Activated CD4-positive, alpha-beta T cell treated with anti-CD3 and anti-CD28 coated beads for 4 hours (primary cell): Measurements from ENCODE around the gene OTULINL.
"Not testable (repeated sequence)": the region's sequence is repeated elsewhere in the genome, so short reads cannot be mapped to it uniquely, and the experiment has no call there.

Source experiments
- DNase-seq, 2 donors: peaks; one replicate each; pipeline ENCODE4 v3.0.0-alpha.2; 2020

The OTULINL gene

GRCh38 chr5:14581106-14581890 lies at the start of gene OTULINL:
Gene OTULINL, plus strand, starts transcription at chr5:14581792. Its CDS starts 103 bp downstream, at chr5:14581895.
- DNase-seq, result peak; percentile 85 to 89

GRCh38 chr5:14532180-14532579 lies 49.4 kb upstream of the OTULINL start:
- no peak for DNase-seq

- no peak for DNase-seq
Observed at GRCh38 chr5:14534773-14535172, 46.8 kb upstream of the OTULINL start.

GRCh38 chr5:14545308-14545707 lies 36.3 kb upstream of the OTULINL start:
- no peak for DNase-seq

GRCh38 chr5:14545862-14546261 lies 35.7 kb upstream of the OTULINL start:
- no peak for DNase-seq

DNA sequence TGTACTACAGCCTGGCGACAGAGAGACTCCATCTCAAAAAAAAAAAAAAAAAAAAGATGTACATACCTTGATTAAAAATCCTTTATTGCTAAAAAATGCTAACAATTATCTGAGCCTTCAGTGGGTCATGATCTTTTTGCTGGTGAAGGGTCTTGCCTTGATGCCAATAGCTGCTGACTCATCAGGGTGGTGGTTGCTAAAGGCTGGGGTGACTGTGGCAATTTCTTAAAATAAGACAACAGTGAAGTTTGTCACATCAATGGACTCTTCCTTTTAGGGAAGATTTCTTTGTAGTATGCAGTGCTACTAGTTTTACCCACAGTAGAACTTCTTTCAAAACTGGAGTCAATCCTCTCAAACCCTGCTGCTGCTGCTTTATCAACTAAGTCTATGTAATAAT lies 33.9 kb upstream of the OTULINL start:
- DNase-seq, result no peak

- no peak for DNase-seq
Observed at GRCh38 chr5:14551211-14551610, 30.4 kb upstream of the OTULINL start.

DNA sequence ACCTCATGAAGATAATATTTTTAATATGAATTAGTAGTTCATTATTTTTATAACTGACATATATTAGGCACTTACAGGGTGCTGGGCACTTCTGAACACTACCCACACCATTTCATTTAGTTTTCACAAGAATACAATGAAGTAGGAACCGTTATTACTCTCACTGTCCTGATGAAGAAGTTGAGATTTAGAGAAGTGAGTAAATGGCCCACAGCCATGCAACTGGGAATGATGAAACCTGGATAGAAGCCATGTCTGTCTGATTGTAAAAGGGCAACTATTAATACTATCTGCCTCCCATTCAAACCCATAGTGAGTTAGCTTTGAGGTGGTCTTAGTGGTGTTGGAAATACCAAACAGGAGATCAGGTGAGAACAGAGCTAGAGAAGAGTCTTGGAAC lies 29.6 kb upstream of the OTULINL start:
- no peak for DNase-seq

DNA sequence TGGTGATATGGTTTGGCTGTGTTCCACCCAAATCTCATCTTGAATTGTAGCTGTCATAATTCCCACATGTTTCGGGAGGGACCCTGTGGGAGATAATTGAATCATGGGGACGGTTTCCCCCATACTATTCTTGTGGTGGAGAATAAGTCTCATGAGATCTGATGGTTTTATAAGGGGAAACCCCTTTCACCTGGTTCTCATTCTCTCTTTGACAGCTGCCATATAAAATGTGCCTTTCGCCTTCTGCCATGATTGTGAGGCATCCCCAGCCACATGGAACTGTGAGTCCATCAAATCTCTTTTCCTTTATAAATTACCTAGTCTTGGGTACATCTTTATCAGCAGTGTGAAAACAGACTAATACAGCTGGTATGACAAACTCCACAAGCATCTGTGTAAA lies 27.3 kb upstream of the OTULINL start:
- DNase-seq, result not testable (repeated sequence)

- no peak for DNase-seq
Observed at GRCh38 chr5:14556015-14556414, 25.6 kb upstream of the OTULINL start.

GRCh38 chr5:14557203-14557770 lies 24.3 kb upstream of the OTULINL start:
- DNase-seq, result no peak

DNA sequence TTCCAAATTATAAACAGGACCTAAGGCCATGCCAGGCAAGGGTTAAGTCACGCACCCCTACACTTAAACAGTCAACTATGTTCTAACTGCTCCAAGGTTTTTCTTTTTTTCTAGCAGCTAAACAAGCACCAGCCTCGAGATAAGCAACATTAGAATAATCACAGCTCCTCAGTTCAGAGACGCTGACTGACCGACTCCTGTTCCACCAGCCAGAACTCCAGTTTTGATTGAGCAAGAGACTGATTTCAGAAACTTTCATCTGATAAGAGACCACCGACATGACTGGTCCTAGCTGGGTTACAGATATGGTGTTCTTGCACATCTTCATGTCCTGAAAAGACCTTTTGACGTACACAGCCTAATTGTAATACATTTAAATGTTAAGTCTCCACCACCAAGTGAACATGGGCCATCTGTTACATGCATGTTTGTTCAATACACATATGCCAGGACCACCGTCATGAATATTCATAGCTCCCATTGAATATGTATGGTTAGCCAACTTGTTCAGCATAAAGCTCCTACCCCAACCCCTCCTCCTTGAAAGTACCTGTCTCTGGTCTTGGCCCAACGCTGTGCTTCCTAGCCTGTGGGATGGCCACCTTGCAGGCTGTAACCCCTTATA lies 23.7 kb upstream of the OTULINL start:
- no peak for DNase-seq

GRCh38 chr5:14560091-14560595 lies 21.4 kb upstream of the OTULINL start:
- DNase-seq, result no peak

DNA sequence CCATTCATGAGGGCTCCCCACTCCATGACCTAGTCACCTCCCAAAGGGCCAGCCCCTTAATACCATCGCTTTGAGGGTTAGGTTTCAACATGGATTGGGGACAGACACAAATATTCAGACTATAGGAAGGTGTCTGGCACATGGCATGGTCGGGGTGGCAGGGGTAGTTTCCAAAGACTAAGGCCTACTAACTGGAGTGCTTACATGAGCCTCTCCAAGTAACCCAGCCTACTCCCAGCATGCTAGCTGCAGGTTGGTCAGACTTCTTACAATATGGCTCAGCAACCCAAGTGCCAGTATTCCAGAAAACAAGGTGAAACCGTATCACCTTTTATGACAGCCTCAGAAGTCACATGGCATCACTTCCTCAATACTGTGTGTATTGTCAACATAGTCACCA lies 19.9 kb upstream of the OTULINL start:
- DNase-seq, result no peak

DNA sequence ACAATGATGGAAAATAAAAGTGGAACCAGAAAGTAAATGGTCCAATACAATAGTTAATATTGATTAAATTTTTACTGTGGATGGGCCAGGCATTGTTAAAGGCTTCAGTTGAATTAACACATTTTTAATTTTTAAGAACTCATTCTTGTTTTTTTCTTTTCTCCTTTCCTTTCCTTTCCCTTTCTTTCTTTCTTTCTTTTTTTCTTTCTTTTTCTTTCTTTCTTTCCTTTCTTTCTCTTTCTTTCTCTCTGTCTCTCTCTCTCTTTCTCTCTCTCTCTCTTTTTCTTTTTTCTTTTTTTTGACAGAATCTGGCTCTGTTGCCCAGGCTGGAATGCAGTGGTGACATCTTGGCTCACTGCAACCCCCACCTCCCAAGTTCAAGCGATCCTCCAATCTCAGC lies 13.3 kb upstream of the OTULINL start:
- no peak for DNase-seq

GRCh38 chr5:14569948-14570691 lies 11.5 kb upstream of the OTULINL start:
- no peak for DNase-seq

GRCh38 chr5:14571901-14572300 lies 9.7 kb upstream of the OTULINL start:
- DNase-seq, result no peak

DNA sequence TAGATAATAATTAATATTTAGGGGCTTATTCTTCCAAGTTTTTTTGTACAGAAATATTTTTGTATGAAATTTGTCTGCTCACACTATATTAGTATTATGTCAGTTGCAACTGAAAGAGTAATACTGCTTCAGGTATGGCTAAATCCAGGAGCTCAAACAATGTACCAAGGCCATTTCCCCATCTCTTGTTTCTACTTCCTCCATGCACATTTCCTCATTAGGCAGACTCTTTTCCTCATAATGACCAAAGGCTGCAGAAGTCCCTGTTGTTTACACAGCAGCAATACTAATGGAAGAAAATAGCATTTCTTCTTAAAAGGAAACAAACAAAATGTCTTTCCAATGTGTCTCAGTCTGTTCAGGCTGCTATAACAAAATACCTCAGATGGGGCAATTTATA lies 9.2 kb upstream of the OTULINL start:
- no peak for DNase-seq

DNA sequence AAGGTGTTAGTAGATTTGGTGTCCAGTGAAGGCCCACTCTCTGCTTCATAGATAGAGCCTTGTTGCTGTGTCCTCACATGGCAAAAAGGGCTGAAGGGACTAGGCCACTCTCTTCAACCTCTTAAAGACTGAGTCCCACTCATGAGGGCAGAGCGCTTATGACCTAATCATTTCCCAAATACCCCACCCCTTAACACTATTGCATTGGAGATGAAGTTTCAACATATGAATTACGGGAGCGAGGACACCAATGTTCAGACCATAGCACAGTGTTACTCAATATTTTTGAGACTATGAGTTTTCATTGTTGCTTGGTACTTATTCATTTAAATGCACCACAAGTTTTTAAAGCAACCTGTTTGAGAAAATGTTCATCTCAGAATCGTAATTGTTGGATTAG lies 8.8 kb upstream of the OTULINL start:
- DNase-seq, result no peak

- DNase-seq, result no peak
Observed at GRCh38 chr5:14574096-14574495, 7.5 kb upstream of the OTULINL start.

DNA sequence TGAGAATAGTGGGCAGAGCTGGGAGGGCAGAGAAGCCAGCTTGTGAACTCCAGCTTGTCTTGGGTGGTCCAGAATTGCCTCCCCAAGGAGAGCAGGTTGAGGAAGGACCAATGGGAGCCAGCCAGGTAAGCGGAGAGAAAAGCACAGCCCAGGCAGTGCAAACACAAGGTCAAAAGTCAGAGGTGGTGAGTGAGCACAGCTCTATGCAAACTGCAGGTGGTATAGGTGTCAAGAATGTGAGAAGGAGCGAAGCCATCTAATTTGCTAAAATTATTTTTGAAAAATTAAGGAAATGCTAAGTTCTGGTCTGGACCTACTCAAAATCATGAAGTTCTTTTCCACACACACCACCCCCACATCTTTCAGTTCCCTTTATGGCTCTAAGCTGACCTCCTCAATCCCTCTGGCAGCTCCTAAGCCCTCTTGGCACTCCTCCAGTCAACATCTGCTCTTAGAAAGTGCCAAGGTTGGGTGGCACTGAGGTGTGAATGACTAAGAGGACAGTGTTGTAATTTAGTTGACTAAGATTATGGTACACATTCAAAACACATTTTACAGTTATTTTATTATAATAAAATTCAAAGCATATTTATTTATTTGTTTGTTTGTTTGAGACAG lies 6.6 kb upstream of the OTULINL start:
- DNase-seq, result no peak

GRCh38 chr5:14576206-14576605 lies 5.4 kb upstream of the OTULINL start:
- no peak for DNase-seq
